Trophoblast cell (in vitro differentiated cells and primary cell): ENCODE measurements around the gene TNFRSF4.

Experiments used
- DNase-seq, 2 donors: peaks; one replicate each; pipeline ENCODE4 v3.0.0-alpha.2; 2016
- H2AFZ ChIP-seq: 2 replicates; pipeline ENCODE4 v1.6.1; 2013; ENCODE audit warnings: low read length, moderate library complexity, mild to moderate bottlenecking; ENCODE audit not compliant: insufficient read depth, poor library complexity
- H2AK5ac ChIP-seq: 2 replicates; pipeline ENCODE4 v1.6.1; 2013; ENCODE audit warnings: mild to moderate bottlenecking, low read length
- H2BK120ac ChIP-seq: 2 replicates; pipeline ENCODE4 v1.6.1; 2013; ENCODE audit warnings: low read length, mild to moderate bottlenecking, moderate library complexity; ENCODE audit not compliant: insufficient read depth, poor library complexity
- H2BK12ac ChIP-seq: 2 replicates; pipeline ENCODE4 v1.6.1; 2013; ENCODE audit warnings: mild to moderate bottlenecking, low read length, moderate library complexity
- H2BK5ac ChIP-seq: 2 replicates; pipeline ENCODE4 v1.6.1; 2013; ENCODE audit warnings: low read length, low read depth, moderate library complexity, mild to moderate bottlenecking; ENCODE audit not compliant: poor library complexity
- H3K14ac ChIP-seq: 2 replicates; pipeline ENCODE4 v1.6.1; 2013; ENCODE audit warnings: mild to moderate bottlenecking, low read length
- H3K18ac ChIP-seq: 2 replicates; pipeline ENCODE4 v1.6.1; 2013; ENCODE audit warnings: mild to moderate bottlenecking, low read length
- H3K23ac ChIP-seq: 2 replicates; pipeline ENCODE4 v1.6.1; 2013; ENCODE audit warnings: low read length
- H3K27ac ChIP-seq: 2 replicates; pipeline ENCODE4 v1.5.1; 2013; ENCODE audit warnings: low read depth, mild to moderate bottlenecking, inconsistent platforms, low read length, moderate library complexity
- H3K27me3 ChIP-seq: 2 replicates; pipeline ENCODE4 v1.6.1; 2013; ENCODE audit warnings: inconsistent platforms, mild to moderate bottlenecking, low read length, moderate library complexity; ENCODE audit not compliant: insufficient read depth
- H3K36me3 ChIP-seq, 2 experiments: 1 replicate in 1 of 2; 2 replicates in 1 of 2; pipeline ENCODE4 v1.6.1; 2013; ENCODE audit warnings: low read length in 2 of 2, mild to moderate bottlenecking in 2 of 2, moderate library complexity in 1 of 2; ENCODE audit not compliant: insufficient read depth in 2 of 2, control insufficient read depth in 1 of 2
- H3K4ac ChIP-seq: 2 replicates; pipeline ENCODE4 v1.6.1; 2013; ENCODE audit warnings: low read depth, mild to moderate bottlenecking, low read length, moderate library complexity
- H3K4me1 ChIP-seq, 2 experiments: 1 replicate in 1 of 2; 2 replicates in 1 of 2; pipeline ENCODE4 v1.6.1; 2013; ENCODE audit warnings: low read length in 2 of 2, mild to moderate bottlenecking in 2 of 2, moderate library complexity in 1 of 2; ENCODE audit not compliant: insufficient read depth in 2 of 2, control insufficient read depth in 1 of 2
- H3K4me2 ChIP-seq: 2 replicates; pipeline ENCODE4 v1.6.1; 2013; ENCODE audit warnings: inconsistent platforms, mild to moderate bottlenecking, low read length, moderate library complexity
- H3K4me3 ChIP-seq: 2 replicates; pipeline ENCODE4 v1.5.1; 2013; ENCODE audit warnings: mild to moderate bottlenecking, low read depth, low read length, inconsistent platforms
- H3K79me1 ChIP-seq: one replicate; pipeline ENCODE4 v1.6.1; 2013; ENCODE audit warnings: low read length
- H3K79me2 ChIP-seq: 2 replicates; pipeline ENCODE4 v1.6.1; 2013; ENCODE audit warnings: low read length, mild to moderate bottlenecking; ENCODE audit not compliant: control insufficient read depth, insufficient read depth, poor library complexity
- H3K9ac ChIP-seq: 2 replicates; pipeline ENCODE4 v1.6.1; 2013; ENCODE audit warnings: mild to moderate bottlenecking, low read length
- H3K9me3 ChIP-seq: 2 replicates; pipeline ENCODE4 v1.6.1; 2013; ENCODE audit warnings: low read depth, mild to moderate bottlenecking, control low read depth, inconsistent platforms, low read length; ENCODE audit not compliant: insufficient read depth
- H4K12ac ChIP-seq: 2 replicates; pipeline ENCODE4 v1.6.1; 2013; ENCODE audit warnings: low read depth, mild to moderate bottlenecking, low read length, moderate library complexity
- H4K8ac ChIP-seq: 2 replicates; pipeline ENCODE4 v1.6.1; 2013; ENCODE audit warnings: low read depth, mild to moderate bottlenecking, low read length, moderate library complexity
- H4K91ac ChIP-seq: one replicate; pipeline ENCODE4 v1.6.1; 2013; ENCODE audit warnings: low read depth, mild to moderate bottlenecking, low read length, moderate library complexity
- WGBS: extraction: QIAGEN DNeasy Blood & Tissue Kit; methylation state at CpG from one replicate; pipeline ENCODE4 v1.1.7; 2013; ENCODE audit warnings: missing lambda C conversion rate; ENCODE audit not compliant: insufficient read length, insufficient coverage; ENCODE audit errors: extremely low coverage; 5-methylcytosine and 5-hydroxymethylcytosine counted together

The TNFRSF4 gene

DNA sequence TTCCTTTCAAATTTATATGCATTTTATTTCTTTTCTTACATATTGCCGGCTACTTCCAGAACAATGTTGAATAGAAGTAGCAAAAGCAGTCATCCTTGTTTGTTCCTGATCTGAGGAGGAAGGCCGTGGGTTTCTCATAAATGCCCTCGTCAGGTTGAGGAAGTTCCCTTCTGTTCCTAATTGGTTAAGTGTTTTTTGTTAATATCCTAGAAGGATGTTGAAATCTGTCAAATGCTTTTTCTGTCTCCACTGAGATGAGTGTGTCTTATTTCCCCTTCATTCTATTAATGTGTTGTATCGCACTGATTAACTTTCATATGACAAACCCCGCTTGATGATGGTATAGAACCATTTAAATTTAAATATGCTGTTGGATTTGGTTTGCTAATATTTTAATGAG, 24.8 kb downstream of the TNFRSF4 start:
- Histone ChIP-seq H3K18ac (no peak overlapping the region), H3K36me3 (no peaks in the 10 kb centered on the region), H2AK5ac (no peak overlapping the region), H2BK5ac (no peak overlapping the region), H3K4ac (no peak overlapping the region), H3K4me3 (no peak overlapping the region), H2BK12ac (no peak overlapping the region), H3K23ac (no peak overlapping the region), H2BK120ac (no peak overlapping the region), H3K79me1 (no peaks in the 10 kb centered on the region), H4K91ac (no peak overlapping the region), H3K27me3 (no peaks in the 10 kb centered on the region), H3K9ac (no peak overlapping the region), H3K79me2 (no peaks in the 10 kb centered on the region), H3K14ac (no peak overlapping the region), H3K4me1 (no peaks in the 10 kb centered on the region), H3K4me2 (no peak overlapping the region), H4K12ac (no peak overlapping the region), H4K8ac (no peak overlapping the region), H3K27ac (no peak overlapping the region), H2AFZ (no peak overlapping the region), H3K9me3 (peaks cover 10% of the 10 kb centered on the region)
- DNase-seq, result no peak
- no CpG with 5 or more reads among the region's 5 CpGs for WGBS

DNA sequence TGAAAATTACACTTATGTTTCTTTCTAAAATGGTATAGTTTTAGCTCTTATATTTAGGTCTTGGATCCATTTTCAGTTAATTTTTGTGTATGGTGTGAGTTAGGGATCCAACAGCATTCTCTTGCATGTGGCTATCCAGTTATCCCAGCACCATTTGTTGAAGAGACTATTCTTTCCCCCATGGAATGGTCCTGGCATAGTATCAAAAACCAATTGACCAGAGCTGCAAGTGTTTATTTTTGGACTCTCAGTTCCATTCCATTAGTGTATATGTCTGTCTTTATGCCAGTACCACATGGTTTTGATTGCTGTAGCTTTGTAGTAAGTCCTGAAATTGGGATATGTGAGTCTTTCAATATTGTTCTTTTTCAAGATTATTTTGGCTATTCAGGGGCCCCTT, 26.0 kb downstream of the TNFRSF4 start:
- Histone ChIP-seq H3K36me3 (no peaks in the 10 kb centered on the region), H3K9me3 (peaks cover 9% of the 10 kb centered on the region), H3K4ac (no peak overlapping the region), H3K18ac (no peak overlapping the region), H3K23ac (no peak overlapping the region), H3K9ac (no peak overlapping the region), H3K14ac (no peak overlapping the region), H2BK5ac (no peak overlapping the region), H2AK5ac (no peak overlapping the region), H3K27ac (no peak overlapping the region), H3K79me1 (no peaks in the 10 kb centered on the region), H2BK12ac (no peak overlapping the region), H3K79me2 (no peaks in the 10 kb centered on the region), H3K27me3 (no peaks in the 10 kb centered on the region), H4K91ac (no peak overlapping the region), H3K4me3 (no peak overlapping the region), H4K8ac (no peak overlapping the region), H4K12ac (no peak overlapping the region), H2AFZ (no peak overlapping the region), H3K4me2 (no peak overlapping the region), H3K4me1 (no peaks in the 10 kb centered on the region), H2BK120ac (no peak overlapping the region)
- DNase-seq, result no peak

DNA sequence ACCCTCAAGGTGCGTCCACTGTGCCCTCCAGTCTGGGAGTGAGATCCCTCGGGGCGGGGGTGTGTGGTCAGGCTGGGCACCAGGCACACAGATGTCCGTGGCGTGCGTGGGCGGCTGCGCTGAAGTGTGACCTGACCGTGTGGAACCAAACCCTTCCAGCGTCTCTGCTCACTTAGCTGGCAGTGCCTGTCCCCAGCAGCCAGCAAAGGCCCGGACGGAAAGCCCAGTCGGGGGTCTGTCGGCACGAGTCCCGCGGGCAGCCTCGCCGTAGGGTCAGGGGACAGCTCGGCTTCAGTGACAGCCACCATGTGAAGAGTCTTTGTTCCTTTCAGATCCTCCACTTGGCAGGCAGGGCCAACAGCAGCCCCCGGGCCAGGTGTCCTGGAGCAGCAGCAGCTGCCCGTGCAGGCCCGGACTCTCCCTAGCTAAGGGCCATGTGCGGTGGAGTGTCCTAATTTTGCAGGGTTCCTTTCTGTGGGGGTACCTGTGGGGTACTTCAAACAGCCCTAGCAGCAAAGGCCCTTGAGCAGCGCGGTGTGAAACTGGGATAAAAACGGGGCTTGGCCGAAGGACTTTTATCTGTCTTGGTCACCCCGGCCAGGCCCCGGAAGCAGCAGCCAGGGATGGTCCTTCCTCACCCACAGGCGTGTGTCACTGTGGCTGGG, 28.7 kb downstream of the TNFRSF4 start:
- H2BK120ac ChIP-seq, result no peak overlapping the region
- H3K9me3 ChIP-seq, result peaks cover 5% of the 10 kb centered on the region
- no peak for DNase-seq
- no peak overlapping the region for H3K27ac ChIP-seq
- no peak overlapping the region for H4K91ac ChIP-seq
- H3K4ac ChIP-seq, result no peak overlapping the region
- H3K4me2 ChIP-seq, result no peak overlapping the region
- no peak overlapping the region for H3K23ac ChIP-seq
- no peak overlapping the region for H2AK5ac ChIP-seq
- H3K79me2 ChIP-seq, result no peaks in the 10 kb centered on the region
- no peak overlapping the region for H2BK5ac ChIP-seq
- H3K4me1 ChIP-seq, result no peaks in the 10 kb centered on the region
- H3K27me3 ChIP-seq, result no peaks in the 10 kb centered on the region
- H2AFZ ChIP-seq, result no peak overlapping the region
- H3K18ac ChIP-seq, result no peak overlapping the region
- no peak overlapping the region for H3K9ac ChIP-seq
- WGBS, result no CpG with 5 or more reads among the region's 31 CpGs
- H4K8ac ChIP-seq, result no peak overlapping the region
- H3K36me3 ChIP-seq, result no peaks in the 10 kb centered on the region
- no peak overlapping the region for H3K14ac ChIP-seq
- H3K79me1 ChIP-seq, result no peaks in the 10 kb centered on the region
- H2BK12ac ChIP-seq, result no peak overlapping the region
- no peak overlapping the region for H3K4me3 ChIP-seq
- H4K12ac ChIP-seq, result no peak overlapping the region

DNA sequence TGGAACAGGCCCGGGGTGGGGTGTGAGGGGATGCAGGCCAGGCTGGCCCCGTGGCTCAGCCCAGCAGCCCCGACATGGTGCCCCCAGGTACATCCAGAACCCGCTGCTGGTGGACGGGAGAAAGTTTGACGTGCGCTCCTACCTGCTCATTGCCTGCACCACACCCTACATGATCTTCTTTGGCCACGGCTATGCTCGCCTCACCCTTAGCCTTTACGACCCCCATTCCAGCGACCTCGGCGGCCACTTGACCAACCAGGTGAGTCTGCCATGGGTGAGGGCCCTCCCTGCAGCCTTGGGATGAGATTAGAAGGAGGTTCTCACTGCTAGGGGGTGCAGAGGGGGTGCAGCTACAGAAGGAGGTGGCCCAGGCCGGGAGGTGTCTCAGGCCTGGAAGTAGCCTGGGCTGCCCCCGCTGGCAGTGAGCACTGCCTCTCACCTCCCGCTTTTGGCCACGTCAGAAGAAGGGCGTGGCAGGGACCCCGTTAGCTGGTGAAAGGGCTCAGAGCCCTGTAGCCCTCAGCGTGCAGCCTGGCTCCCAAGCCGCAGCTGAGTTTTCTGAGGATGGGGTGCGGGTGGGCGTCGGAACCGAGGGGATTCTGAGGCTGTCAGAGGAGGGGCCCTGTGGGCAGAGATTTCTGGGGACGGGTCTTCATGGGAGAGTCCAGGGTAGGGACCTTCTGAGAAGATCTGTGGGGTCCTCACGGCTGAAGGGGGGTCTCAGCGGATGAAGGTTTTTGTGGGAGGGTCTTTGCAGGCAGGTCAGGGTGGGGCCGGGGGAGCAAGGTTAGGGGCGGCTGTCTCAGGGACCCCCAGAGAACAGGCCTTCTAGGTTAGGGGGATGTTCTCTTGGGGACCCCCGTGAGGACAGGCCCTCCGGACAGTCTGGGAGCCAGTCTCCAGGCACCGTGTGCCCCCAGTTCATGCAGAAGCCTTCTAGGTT, 29.8 kb downstream of the TNFRSF4 start:
- H3K27me3 ChIP-seq, result no peaks in the 10 kb centered on the region
- no peak overlapping the region for H2BK12ac ChIP-seq
- H3K14ac ChIP-seq, result no peak overlapping the region
- H2BK120ac ChIP-seq, result no peak overlapping the region
- H3K36me3 ChIP-seq, result no peaks in the 10 kb centered on the region
- peaks cover 8% of the 10 kb centered on the region for H3K9me3 ChIP-seq
- no peak overlapping the region for H4K8ac ChIP-seq
- no peak overlapping the region for H3K4ac ChIP-seq
- no peak overlapping the region for H4K12ac ChIP-seq
- no peak overlapping the region for H4K91ac ChIP-seq
- no peak overlapping the region for H3K4me3 ChIP-seq
- H3K79me1 ChIP-seq, result no peaks in the 10 kb centered on the region
- no peaks in the 10 kb centered on the region for H3K79me2 ChIP-seq
- H3K18ac ChIP-seq, result no peak overlapping the region
- no peak overlapping the region for H3K23ac ChIP-seq
- H3K9ac ChIP-seq, result no peak overlapping the region
- no peak overlapping the region for H3K4me2 ChIP-seq
- H3K27ac ChIP-seq, result no peak overlapping the region
- H3K4me1 ChIP-seq, result no peaks in the 10 kb centered on the region
- no peak overlapping the region for H2BK5ac ChIP-seq
- H2AK5ac ChIP-seq, result no peak overlapping the region
- no peak for DNase-seq
- no peak overlapping the region for H2AFZ ChIP-seq
- WGBS, result no CpG with 5 or more reads among the region's 33 CpGs
